Lower leg skin (tissue), 3 donors: Measurements from ENCODE around the gene ORMDL2.

Source experiments
- POLR2A ChIP-seq, 2 donors: fragments of 450-650 bp; IDR thresholded peaks; one replicate each; pipeline ENCODE4 v1.6.1; 2016 to 2017; ENCODE audit warnings: antibody characterized with exemption in 2 of 2, mild to moderate bottlenecking in 1 of 2, moderate library complexity in 1 of 2
- TF ChIP-seq, protein P1 (sequence below), 3 donors: fragments of 450-650 bp; IDR thresholded peaks; one replicate each; pipeline ENCODE4 v1.5.1; 2016; ENCODE audit warnings: antibody characterized with exemption in 3 of 3, mild to moderate bottlenecking in 3 of 3, moderate library complexity in 2 of 3

- TF ChIP-seq, protein P1, sequence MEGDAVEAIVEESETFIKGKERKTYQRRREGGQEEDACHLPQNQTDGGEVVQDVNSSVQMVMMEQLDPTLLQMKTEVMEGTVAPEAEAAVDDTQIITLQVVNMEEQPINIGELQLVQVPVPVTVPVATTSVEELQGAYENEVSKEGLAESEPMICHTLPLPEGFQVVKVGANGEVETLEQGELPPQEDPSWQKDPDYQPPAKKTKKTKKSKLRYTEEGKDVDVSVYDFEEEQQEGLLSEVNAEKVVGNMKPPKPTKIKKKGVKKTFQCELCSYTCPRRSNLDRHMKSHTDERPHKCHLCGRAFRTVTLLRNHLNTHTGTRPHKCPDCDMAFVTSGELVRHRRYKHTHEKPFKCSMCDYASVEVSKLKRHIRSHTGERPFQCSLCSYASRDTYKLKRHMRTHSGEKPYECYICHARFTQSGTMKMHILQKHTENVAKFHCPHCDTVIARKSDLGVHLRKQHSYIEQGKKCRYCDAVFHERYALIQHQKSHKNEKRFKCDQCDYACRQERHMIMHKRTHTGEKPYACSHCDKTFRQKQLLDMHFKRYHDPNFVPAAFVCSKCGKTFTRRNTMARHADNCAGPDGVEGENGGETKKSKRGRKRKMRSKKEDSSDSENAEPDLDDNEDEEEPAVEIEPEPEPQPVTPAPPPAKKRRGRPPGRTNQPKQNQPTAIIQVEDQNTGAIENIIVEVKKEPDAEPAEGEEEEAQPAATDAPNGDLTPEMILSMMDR (IDR thresholded peaks at IDR 0.05): no peak
- TF ChIP-seq POLR2A (IDR thresholded peaks at IDR 0.05): no peak
Observed at GRCh38 chr12:55844961-55845360, 27.1 kb downstream of the ORMDL2 start.
